H1 (cell line): ENCODE data around the gene TWIST2. TPM values are rescaled to one million over a fixed set of nuclear protein-coding genes. Genes with fewer than 3 reads are reported as not detected.

Experiments used
- CTCF ChIA-PET: fragments of 300-600 bp; sonication (Branson Sonifier 250); formaldehyde crosslinking; loops from one replicate; lab custom pipeline; 2021; ENCODE audit not compliant: partially characterized antibody; lab: Charles Lee
- POLR2A ChIA-PET: fragments of 300-600 bp; sonication (Branson Sonifier 250); formaldehyde crosslinking; loops from one replicate; lab custom pipeline; 2021; ENCODE audit warnings: inconsistent platforms; ENCODE audit not compliant: partially characterized antibody; lab: Charles Lee
- DNase-seq, 2 experiments: peaks; one replicate each; pipeline versions ENCODE4 v3.0.0 to v3.0.0-alpha.2; 2010 to 2022; ENCODE audit warnings: low spot score in 2 of 2, low read depth in 1 of 2, mixed read lengths in 1 of 2
- FAIRE-seq: peaks from 2 replicates; lab custom pipeline; 2011; peaks lifted over from hg19 to GRCh38; lab: Jason Lieb, UNC
- H2AFZ ChIP-seq: 2 replicates; pipeline ENCODE4 v1.8.1; 2012; ENCODE audit warnings: low read length, inconsistent platforms
- H2AK5ac ChIP-seq: 2 replicates; pipeline ENCODE4 v1.6.1; 2013; ENCODE audit warnings: low read depth, low read length
- H2BK120ac ChIP-seq: replicated peaks from 2 replicates; pipeline ENCODE3; 2013; ENCODE audit warnings: low read depth, low read length, inconsistent platforms
- H2BK12ac ChIP-seq: 2 replicates; pipeline ENCODE4 v1.6.1; 2013; ENCODE audit warnings: low read depth, low read length
- H2BK15ac ChIP-seq: 2 replicates; pipeline ENCODE4 v1.6.1; 2013; ENCODE audit warnings: low read length
- H2BK20ac ChIP-seq: 2 replicates; pipeline ENCODE4 v1.6.1; 2013; ENCODE audit warnings: low read length
- H2BK5ac ChIP-seq: 2 replicates; pipeline ENCODE4 v1.6.1; 2013; ENCODE audit warnings: low read depth, low read length
- H3K14ac ChIP-seq: 2 replicates; pipeline ENCODE4 v1.6.1; 2013; ENCODE audit warnings: inconsistent platforms; ENCODE audit not compliant: insufficient read length
- H3K18ac ChIP-seq: 2 replicates; pipeline ENCODE4 v1.6.1; 2013; ENCODE audit warnings: low read length; ENCODE audit errors: extremely low read depth
- H3K23ac ChIP-seq: 2 replicates; pipeline ENCODE4 v1.6.1; 2013; ENCODE audit warnings: inconsistent platforms; ENCODE audit not compliant: insufficient read length
- H3K23me2 ChIP-seq: 2 replicates; pipeline ENCODE4 v1.6.1; 2013; ENCODE audit warnings: low read depth, low read length
- H3K27ac ChIP-seq: 2 replicates; pipeline ENCODE4 v1.6.1; 2011; ENCODE audit warnings: low read depth, low read length, inconsistent platforms
- H3K27me3 ChIP-seq, 4 experiments: replicated peaks in 1 of 4; 1 replicate in 1 of 4; 2 replicates in 3 of 4; pipeline versions ENCODE4 v1.6.1 to v1.8.1; 2011 to 2013; ENCODE audit warnings: low read length in 3 of 4, mild to moderate bottlenecking in 3 of 4, inconsistent platforms in 2 of 4, mixed read lengths in 2 of 4, moderate library complexity in 1 of 4; ENCODE audit not compliant: control insufficient read depth in 3 of 4, insufficient read depth in 3 of 4; ENCODE audit errors: extremely low read depth in 1 of 4
- H3K36me3 ChIP-seq, 4 experiments: 2 replicates each; pipeline versions ENCODE4 v1.6.1 to v1.8.1; 2011 to 2013; ENCODE audit warnings: mild to moderate bottlenecking in 4 of 4, low read length in 3 of 4, moderate library complexity in 2 of 4, control low read depth in 1 of 4, inconsistent platforms in 1 of 4; ENCODE audit not compliant: insufficient read depth in 4 of 4, control insufficient read depth in 2 of 4
- H3K4ac ChIP-seq: replicated peaks from 2 replicates; pipeline ENCODE3; 2013; ENCODE audit warnings: low read length, low read depth, mixed read lengths, inconsistent platforms; ENCODE audit not compliant: insufficient read length
- H3K4me1 ChIP-seq, 4 experiments: replicated peaks in 1 of 4; 1 replicate in 1 of 4; 2 replicates in 3 of 4; pipeline versions ENCODE4 v1.6.1 to v1.8.1; 2011 to 2013; ENCODE audit warnings: low read length in 3 of 4, inconsistent platforms in 2 of 4, mixed read lengths in 1 of 4; ENCODE audit not compliant: insufficient read depth in 4 of 4, control insufficient read depth in 3 of 4
- H3K4me2 ChIP-seq, 2 experiments: 2 replicates each; pipeline versions ENCODE4 v1.6.1 to v1.8.1; 2011 to 2013; ENCODE audit warnings: low read depth in 2 of 2, low read length in 2 of 2, control low read depth in 1 of 2, inconsistent platforms in 1 of 2, mild to moderate bottlenecking in 1 of 2; ENCODE audit not compliant: insufficient read depth in 1 of 2
- H3K4me3 ChIP-seq, 4 experiments: fragments of 200-600, 300-600 bp in 1 of 4; sonication (generic), shearing (Covaris generic), sonication (Bioruptor Twin) in 1 of 4; 2 replicates each; pipeline versions ENCODE4 v1.5.1 to v1.8.1; 2011 to 2016; ENCODE audit warnings: low read length in 4 of 4, low read depth in 3 of 4, control low read depth in 2 of 4, inconsistent platforms in 2 of 4, mild to moderate bottlenecking in 2 of 4, mixed read lengths in 1 of 4, moderate library complexity in 1 of 4; ENCODE audit not compliant: insufficient read depth in 2 of 4; ENCODE audit errors: extremely low read depth in 1 of 4
- H3K56ac ChIP-seq: replicated peaks from 2 replicates; pipeline ENCODE3; 2013; ENCODE audit warnings: low read depth, mild to moderate bottlenecking, mixed read lengths, low read length, inconsistent platforms; ENCODE audit not compliant: insufficient read length
- H3K79me1 ChIP-seq: 2 replicates; pipeline ENCODE4 v1.6.1; 2013; ENCODE audit warnings: low read depth, low read length, control low read depth
- H3K79me2 ChIP-seq, 2 experiments: 2 replicates each; pipeline versions ENCODE4 v1.6.1 to v1.8.1; 2012 to 2013; ENCODE audit warnings: low read length in 2 of 2, mild to moderate bottlenecking in 2 of 2, inconsistent platforms in 1 of 2; ENCODE audit not compliant: insufficient read depth in 2 of 2, control insufficient read depth in 1 of 2
- H3K9ac ChIP-seq, 4 experiments: replicated peaks in 1 of 4; 1 replicate in 1 of 4; 2 replicates in 3 of 4; pipeline versions ENCODE4 v1.6.1 to v1.8.1; 2011 to 2013; ENCODE audit warnings: low read depth in 3 of 4, low read length in 3 of 4, control low read depth in 2 of 4, mild to moderate bottlenecking in 2 of 4, moderate library complexity in 2 of 4, inconsistent platforms in 1 of 4; ENCODE audit errors: extremely low read depth in 1 of 4
- H3K9me3 ChIP-seq, 2 experiments: 2 replicates each; pipeline versions ENCODE4 v1.6.1 to v1.8.1; 2012 to 2013; ENCODE audit warnings: mild to moderate bottlenecking in 2 of 2, moderate library complexity in 2 of 2, control low read depth in 1 of 2, inconsistent platforms in 1 of 2, low read depth in 1 of 2, low read length in 1 of 2, mixed read lengths in 1 of 2; ENCODE audit not compliant: insufficient read depth in 2 of 2
- H4K20me1 ChIP-seq, 2 experiments: replicated peaks in 1 of 2; 2 replicates each; pipeline versions ENCODE3 to v1.8.1; 2011 to 2013; ENCODE audit warnings: inconsistent platforms in 2 of 2, low read length in 2 of 2, mild to moderate bottlenecking in 1 of 2; ENCODE audit not compliant: insufficient read depth in 2 of 2, control insufficient read depth in 1 of 2
- H4K5ac ChIP-seq: 2 replicates; pipeline ENCODE4 v1.6.1; 2013; ENCODE audit warnings: low read length, low read depth, mixed read lengths, inconsistent platforms; ENCODE audit not compliant: insufficient read length
- H4K8ac ChIP-seq: 2 replicates; pipeline ENCODE4 v1.8.0; 2013; ENCODE audit warnings: mild to moderate bottlenecking, moderate library complexity, low read length, inconsistent platforms; ENCODE audit not compliant: insufficient read depth; ENCODE audit errors: extremely low read depth
- H4K91ac ChIP-seq: replicated peaks from 2 replicates; pipeline ENCODE3; 2013; ENCODE audit warnings: low read length, mixed read lengths, inconsistent platforms; ENCODE audit not compliant: insufficient read length
- CEBPB ChIP-seq: IDR thresholded peaks from 2 replicates; pipeline ENCODE4 v1.6.1; 2012; ENCODE audit warnings: low read depth, low read length
- RBBP5 ChIP-seq: IDR thresholded peaks from 2 replicates; pipeline ENCODE4 v1.7.1; 2012; ENCODE audit warnings: low read depth, mild to moderate bottlenecking, inconsistent platforms, low read length, moderate library complexity, borderline replicate concordance
- SAP30 ChIP-seq: fragments of 300-600 bp; sonication (generic); IDR thresholded peaks from 2 replicates; pipeline ENCODE4 v1.7.1; 2012; ENCODE audit warnings: low read length, moderate library complexity, mild to moderate bottlenecking, inconsistent platforms; ENCODE audit not compliant: insufficient read depth, insufficient replicate concordance
- WGBS, 2 experiments: shearing (Covaris generic) in 1 of 2; methylation state at CpG; one replicate each; pipeline versions ENCODE4 v1.1.6 to v1.1.7; 2013 to 2015; ENCODE audit warnings: low lambda C conversion rate in 2 of 2, mixed read lengths in 2 of 2, inconsistent platforms in 1 of 2, low coverage in 1 of 2, missing lambda C conversion rate in 1 of 2; ENCODE audit not compliant: insufficient replicate concordance in 2 of 2, insufficient coverage in 1 of 2, insufficient read length in 1 of 2; ENCODE audit errors: extremely low coverage in 1 of 2, missing lambda C conversion rate in 1 of 2; 5-methylcytosine and 5-hydroxymethylcytosine counted together
- polyA plus RNA-seq, 7 experiments: library from polyadenylated mRNA; depleted of rRNA in 3 of 7; stranded (reverse) in 5 of 7; unstranded in 2 of 7; fragments of >200 nt in 5 of 7; fragments of 200-250 nt in 2 of 7; gene quantifications; 1 replicate in 5 of 7; 2 replicates in 1 of 7; 4 replicates in 1 of 7; pipeline versions ENCODE4 v1.2.1 to v1.2.3, GENCODE V29; 2011 to 2013; ENCODE audit warnings: missing spikeins in 2 of 7, mixed read lengths in 2 of 7
- total RNA-seq: library from RNA; stranded (reverse); fragmentation: NEBNext Ultra II Directional; extraction: Animal tissue kit (Norgen Biotek cat#: 25700); gene quantifications from 2 replicates; pipeline ENCODE4 v1.2.1, GENCODE V29; 2021

TWIST2 gene
- total and polyA plus RNA-seq, 2 of the 8 experiments (the other 6 are each of a cell fraction or from before 2014, with no cell fraction given): 2.6 to 4.3 TPM

GRCh38 chr2:238846628-238847418 is 1.1 kb upstream of the TWIST2 start:
- Histone ChIP-seq H2AK5ac (no peak overlapping the region), H4K91ac (no peak overlapping the region), H3K27me3 (peaks cover 34 to 85% (median 69%) of the 10 kb centered on the region in 4 experiments), H2BK15ac (no peak overlapping the region), H3K4me3 (peak overlapping the region; percentile 26 to 69 (median 42)), H4K5ac (no peak overlapping the region), H3K27ac (no peak overlapping the region), H3K4ac (no peak overlapping the region), H4K8ac (peak overlapping the region; percentile 83), H2AFZ (peak overlapping the region; percentile 43; the same call in 1 of the 2 replicates), H3K14ac (no peak overlapping the region), H3K4me2 (peak overlapping the region; percentile 85 to 95), H3K9me3 (no peaks in the 10 kb centered on the region), H4K20me1 (peaks cover 0 to 6% of the 10 kb centered on the region in 2 experiments), H3K79me2 (no peaks in the 10 kb centered on the region), H3K36me3 (no peaks in the 10 kb centered on the region), H3K18ac (no peak overlapping the region), H2BK5ac (no peak overlapping the region), H2BK12ac (no peak overlapping the region), H3K9ac (no peak overlapping the region), H3K23ac (no peak overlapping the region), H3K4me1 (peaks cover 0 to 17% (median 5%) of the 10 kb centered on the region in 4 experiments; a peak in 5 of 7 replicates), H3K79me1 (no peaks in the 10 kb centered on the region), H3K23me2 (no peaks in the 10 kb centered on the region), H2BK120ac (no peak overlapping the region), H3K56ac (no peak overlapping the region), H2BK20ac (no peak overlapping the region)
- CTCF ChIA-PET: interaction anchor here (0.5 kb wide), 1 partner anchor 836 kb away, joined by 4 read pairs; no protein-coding TSS in a partner anchor
- WGBS, 2 experiments: 2% methylated on average over 73 of the region's 80 CpGs; no CpG with 5 or more reads in 1 of the 2 experiments
- POLR2A ChIA-PET: no interaction called here
- DNase-seq (peak in 1 of 2 experiments; percentile 76), FAIRE-seq (no peak)
- no peak for TF ChIP-seq SAP30
- TF ChIP-seq RBBP5: 0 out of 2 replicates have a peak, but pooled peaks have one; percentile 15
- no peak for TF ChIP-seq CEBPB
